Activated naive CD4-positive, alpha-beta T cell treated with anti-CD3 and anti-CD28 coated beads, Interleukin-2, amount 50 U/mL, for 16 hours (primary cell): ENCODE data around the gene TTI1.

Experiments
- DNase-seq: peaks from one replicate; pipeline ENCODE4 v3.0.0-alpha.2; 2020

TTI1 gene

GRCh38 chr20:37934634-37935375 lies 98.5 kb downstream of the TTI1 start:
- DNase-seq, result no peak

- DNase-seq, result no peak
Observed at GRCh38 chr20:37933786-37934633, 99.2 kb downstream of the TTI1 start.
